ENCODE data around the gene HSPB9.

GRCh38 chr17:42141382-42141781 lies 18.8 kb downstream of the HSPB9 start:
- TF ChIP-seq CTCF (IDR thresholded peaks at IDR 0.05; ENCODE audit: insufficient read depth, low read depth, low read length) (no peak), EZH2 (IDR thresholded peaks at IDR 0.05; ENCODE audit: insufficient read depth, low read length) (no peak)
